ENCODE data around the gene CENPT. TPM values are rescaled to one million over a fixed set of nuclear protein-coding genes. Genes with fewer than 3 reads are reported as not detected.

The CENPT gene
- polyA plus RNA-seq, 2 of the 4 experiments (the other 2 are of a cell fraction): 19.1 to 36.9 TPM

DNA sequence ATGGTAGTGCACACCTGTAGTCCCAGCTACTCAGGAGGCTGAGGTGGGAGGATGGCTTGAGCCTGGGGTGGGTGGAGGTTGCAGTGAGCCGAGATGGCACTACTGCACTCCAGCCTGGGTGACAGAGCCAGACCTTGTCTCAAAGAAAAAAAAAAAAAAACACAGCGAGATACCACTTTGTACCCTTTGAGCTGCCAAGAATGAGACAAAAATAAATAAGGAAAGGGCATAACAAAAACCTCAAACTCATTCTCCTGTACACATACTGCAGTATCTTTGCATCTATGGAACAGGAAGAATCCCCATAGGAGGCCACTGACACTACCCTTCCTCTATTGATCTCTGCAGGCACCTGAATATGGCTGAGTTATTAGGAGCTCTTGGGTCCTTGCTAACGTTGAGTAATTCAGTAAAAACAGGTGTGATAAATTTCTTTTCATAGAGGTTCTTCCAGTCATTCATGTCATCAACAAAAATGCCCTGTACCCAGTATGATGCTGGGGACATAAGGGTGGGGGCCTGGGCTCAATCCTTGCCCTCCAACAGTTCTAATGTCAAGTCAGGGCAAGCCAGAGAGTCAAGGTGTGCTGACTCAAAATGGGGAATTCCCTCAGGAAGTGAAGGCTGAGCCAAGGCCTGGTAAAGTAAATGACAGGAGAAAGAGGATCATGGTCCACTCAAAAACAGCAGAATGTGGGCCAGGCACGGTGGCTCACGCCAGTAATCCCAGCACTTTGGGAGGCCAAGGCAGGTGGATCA, 68.1 kb downstream of the CENPT start:
- no peak overlapping the region for H3K4me3 ChIP-seq
- no peak for ATAC-seq
- WGBS (ENCODE audit: missing lambda C conversion rate): 78% methylated on average over 5 of the region's 5 CpGs
- no peak overlapping the region for H3K4me2 ChIP-seq
- no peak overlapping the region for H3K27ac ChIP-seq
- TF ChIP-seq FOSB (CRISPR knock-in tag; IDR thresholded peaks at IDR 0.05) (no peak), BCL3 (IDR thresholded peaks at IDR 0.05) (no peak), NFE2L2 (conservative IDR thresholded peaks at IDR 0.05; ENCODE audit: low read length) (no peak), GATA3 (IDR thresholded peaks at IDR 0.05; ENCODE audit: borderline replicate concordance) (no peak), ATOH8 (CRISPR knock-in tag; IDR thresholded peaks at IDR 0.05; ENCODE audit: low read depth) (no peak)
- TF ChIP-seq, protein P1, sequence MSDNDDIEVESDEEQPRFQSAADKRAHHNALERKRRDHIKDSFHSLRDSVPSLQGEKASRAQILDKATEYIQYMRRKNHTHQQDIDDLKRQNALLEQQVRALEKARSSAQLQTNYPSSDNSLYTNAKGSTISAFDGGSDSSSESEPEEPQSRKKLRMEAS (IDR thresholded peaks at IDR 0.05): no peak
- no peak for FAIRE-seq
- H3K9me3 ChIP-seq: no peaks in the 10 kb centered on the region
- no peak for DNase-seq (ENCODE audit: low read depth in 1 of 2, low spot score in 1 of 2)
- POLR2A ChIA-PET: no interaction called here
- 0 out of 3 replicates have a peak, but pooled peaks cover 9% of the 10 kb centered on the region for H3K4me1 ChIP-seq
- CTCF ChIA-PET: interaction anchor here (0.6 to 1.5 kb wide), 4 partner anchors 105 to 352 kb away, joined by 3 to 4 read pairs (median 3); no protein-coding TSS in a partner anchor

Small RNA genes lying within 50 kb of the gene (small RNA-seq; reads per million reads assigned to genes)
- gene AC040162.2 (0 reads per million in 6 experiments), gene NRN1L (0 reads per million in 6 experiments)

Other genes with a start within 250 kb of the CENPT start
- gene CARMIL2, start 202.5 kb downstream of the CENPT start, polyA plus RNA-seq (2011; rRNA removed): 0.39 and 0.62 TPM in 2 replicates
- gene CARMIL2, start 202.5 kb downstream of the CENPT start, polyA plus RNA-seq (2017; fragmentation: RNase III; extraction: RNeasy Plus Mini Kit Qiagen cat#74134 plus additional on column Dnase treatment): 0.95 to 1.3 TPM (median 1.2 TPM) in 3 replicates
- gene ACD, start 187.4 kb downstream of the CENPT start, polyA plus RNA-seq (2011; rRNA removed): 19.4 and 22.2 TPM in 2 replicates
- 25.3 to 26.5 TPM (median 26.4 TPM) in 3 replicates for gene ACD, start 187.4 kb downstream of the CENPT start, polyA plus RNA-seq (2017; fragmentation: RNase III; extraction: RNeasy Plus Mini Kit Qiagen cat#74134 plus additional on column Dnase treatment)
- gene PARD6A, start 186.7 kb downstream of the CENPT start, polyA plus RNA-seq (2011; rRNA removed): 1.7 and 1.8 TPM in 2 replicates
- gene PARD6A, start 186.7 kb downstream of the CENPT start, polyA plus RNA-seq (2017; fragmentation: RNase III; extraction: RNeasy Plus Mini Kit Qiagen cat#74134 plus additional on column Dnase treatment): 1.4 to 2.2 TPM (median 1.9 TPM) in 3 replicates
- gene ENKD1, start 180.9 kb downstream of the CENPT start, polyA plus RNA-seq (2011; rRNA removed): 4.0 and 4.3 TPM in 2 replicates
- gene ENKD1, start 180.9 kb downstream of the CENPT start, polyA plus RNA-seq (2017; fragmentation: RNase III; extraction: RNeasy Plus Mini Kit Qiagen cat#74134 plus additional on column Dnase treatment): 11.1 to 12.6 TPM (median 12.2 TPM) in 3 replicates
- gene C16orf86, start 180.9 kb downstream of the CENPT start, polyA plus RNA-seq (2011; rRNA removed): not detected in 2 replicates
- 0.05 to 0.21 TPM (median 0.06 TPM) in 3 replicates for gene C16orf86, start 180.9 kb downstream of the CENPT start, polyA plus RNA-seq (2017; fragmentation: RNase III; extraction: RNeasy Plus Mini Kit Qiagen cat#74134 plus additional on column Dnase treatment)
- gene GFOD2, start 128.4 kb downstream of the CENPT start, polyA plus RNA-seq (2011; rRNA removed): 10.3 and 11.0 TPM in 2 replicates
- gene GFOD2, start 128.4 kb downstream of the CENPT start, polyA plus RNA-seq (2017; fragmentation: RNase III; extraction: RNeasy Plus Mini Kit Qiagen cat#74134 plus additional on column Dnase treatment): 16.1 to 17.8 TPM (median 16.4 TPM) in 3 replicates
- gene RANBP10, start 41.1 kb downstream of the CENPT start, polyA plus RNA-seq (2011; rRNA removed): 9.8 and 11.1 TPM in 2 replicates
- 6.9 to 7.5 TPM (median 7.5 TPM) in 3 replicates for gene RANBP10, start 41.1 kb downstream of the CENPT start, polyA plus RNA-seq (2017; fragmentation: RNase III; extraction: RNeasy Plus Mini Kit Qiagen cat#74134 plus additional on column Dnase treatment)
- 0.68 and 0.78 TPM in 2 replicates for gene TSNAXIP1, start 40.8 kb downstream of the CENPT start, polyA plus RNA-seq (2011; rRNA removed)
- 0.97 to 1.2 TPM (median 1.1 TPM) in 3 replicates for gene TSNAXIP1, start 40.8 kb downstream of the CENPT start, polyA plus RNA-seq (2017; fragmentation: RNase III; extraction: RNeasy Plus Mini Kit Qiagen cat#74134 plus additional on column Dnase treatment)
- 33.2 and 44.0 TPM in 2 replicates for gene THAP11, start 5.4 kb downstream of the CENPT start, polyA plus RNA-seq (2011; rRNA removed)
- 27.2 to 30.9 TPM (median 30.0 TPM) in 3 replicates for gene THAP11, start 5.4 kb downstream of the CENPT start, polyA plus RNA-seq (2017; fragmentation: RNase III; extraction: RNeasy Plus Mini Kit Qiagen cat#74134 plus additional on column Dnase treatment)
- 168 and 209 TPM in 2 replicates for gene NUTF2, start 760 bp downstream of the CENPT start, polyA plus RNA-seq (2011; rRNA removed)
- 270 to 301 TPM (median 287 TPM) in 3 replicates for gene NUTF2, start 760 bp downstream of the CENPT start, polyA plus RNA-seq (2017; fragmentation: RNase III; extraction: RNeasy Plus Mini Kit Qiagen cat#74134 plus additional on column Dnase treatment)
- 21.0 and 35.3 TPM in 2 replicates for gene EDC4, start 25.4 kb upstream of the CENPT start, polyA plus RNA-seq (2011; rRNA removed)
- 54.9 to 60.4 TPM (median 58.1 TPM) in 3 replicates for gene EDC4, start 25.4 kb upstream of the CENPT start, polyA plus RNA-seq (2017; fragmentation: RNase III; extraction: RNeasy Plus Mini Kit Qiagen cat#74134 plus additional on column Dnase treatment)
- 0.22 and 0.34 TPM in 2 replicates for gene NRN1L, start 37.2 kb upstream of the CENPT start, polyA plus RNA-seq (2011; rRNA removed)
- not detected in 3 replicates for gene NRN1L, start 37.2 kb upstream of the CENPT start, polyA plus RNA-seq (2017; fragmentation: RNase III; extraction: RNeasy Plus Mini Kit Qiagen cat#74134 plus additional on column Dnase treatment)
- 15.1 and 18.2 TPM in 2 replicates for gene PSKH1, start 45.6 kb upstream of the CENPT start, polyA plus RNA-seq (2011; rRNA removed)
- 14.6 to 15.8 TPM (median 15.7 TPM) in 3 replicates for gene PSKH1, start 45.6 kb upstream of the CENPT start, polyA plus RNA-seq (2017; fragmentation: RNase III; extraction: RNeasy Plus Mini Kit Qiagen cat#74134 plus additional on column Dnase treatment)
- 0.92 and 1.6 TPM in 2 replicates for gene CTRL, start 84.2 kb upstream of the CENPT start, polyA plus RNA-seq (2011; rRNA removed)
- 3.6 to 4.4 TPM (median 3.9 TPM) in 3 replicates for gene CTRL, start 84.2 kb upstream of the CENPT start, polyA plus RNA-seq (2017; fragmentation: RNase III; extraction: RNeasy Plus Mini Kit Qiagen cat#74134 plus additional on column Dnase treatment)
- gene PSMB10, start 89.2 kb upstream of the CENPT start, polyA plus RNA-seq (2011; rRNA removed): 11.0 and 11.3 TPM in 2 replicates
- 51.9 to 53.5 TPM (median 52.4 TPM) in 3 replicates for gene PSMB10, start 89.2 kb upstream of the CENPT start, polyA plus RNA-seq (2017; fragmentation: RNase III; extraction: RNeasy Plus Mini Kit Qiagen cat#74134 plus additional on column Dnase treatment)
- 1.7 and 2.6 TPM in 2 replicates for gene LCAT, start 96.4 kb upstream of the CENPT start, polyA plus RNA-seq (2011; rRNA removed)
- 8.4 to 11.2 TPM (median 10.0 TPM) in 3 replicates for gene LCAT, start 96.4 kb upstream of the CENPT start, polyA plus RNA-seq (2017; fragmentation: RNase III; extraction: RNeasy Plus Mini Kit Qiagen cat#74134 plus additional on column Dnase treatment)
- gene SLC12A4, start 120.9 kb upstream of the CENPT start, polyA plus RNA-seq (2011; rRNA removed): 18.2 and 19.5 TPM in 2 replicates
- 32.6 to 34.7 TPM (median 33.2 TPM) in 3 replicates for gene SLC12A4, start 120.9 kb upstream of the CENPT start, polyA plus RNA-seq (2017; fragmentation: RNase III; extraction: RNeasy Plus Mini Kit Qiagen cat#74134 plus additional on column Dnase treatment)
- not detected in 2 replicates for gene DPEP3, start 132.8 kb upstream of the CENPT start, polyA plus RNA-seq (2011; rRNA removed)
- gene DPEP3, start 132.8 kb upstream of the CENPT start, polyA plus RNA-seq (2017; fragmentation: RNase III; extraction: RNeasy Plus Mini Kit Qiagen cat#74134 plus additional on column Dnase treatment): not detected in 3 replicates
- gene DPEP2, start 151.8 kb upstream of the CENPT start, polyA plus RNA-seq (2011; rRNA removed): not detected in 2 replicates
- not detected in 3 replicates for gene DPEP2, start 151.8 kb upstream of the CENPT start, polyA plus RNA-seq (2017; fragmentation: RNase III; extraction: RNeasy Plus Mini Kit Qiagen cat#74134 plus additional on column Dnase treatment)
- gene DPEP2NB, start 168.2 kb upstream of the CENPT start, polyA plus RNA-seq (2011; rRNA removed): not detected in 2 replicates
- not detected in 3 replicates for gene DPEP2NB, start 168.2 kb upstream of the CENPT start, polyA plus RNA-seq (2017; fragmentation: RNase III; extraction: RNeasy Plus Mini Kit Qiagen cat#74134 plus additional on column Dnase treatment)
- 14.0 and 18.3 TPM in 2 replicates for gene DDX28, start 175.5 kb upstream of the CENPT start, polyA plus RNA-seq (2011; rRNA removed)
- gene DDX28, start 175.5 kb upstream of the CENPT start, polyA plus RNA-seq (2017; fragmentation: RNase III; extraction: RNeasy Plus Mini Kit Qiagen cat#74134 plus additional on column Dnase treatment): 13.8 to 14.9 TPM (median 14.6 TPM) in 3 replicates
- gene DUS2, start 175.6 kb upstream of the CENPT start, polyA plus RNA-seq (2011; rRNA removed): 20.7 and 21.5 TPM in 2 replicates
- 20.8 to 22.8 TPM (median 21.7 TPM) in 3 replicates for gene DUS2, start 175.6 kb upstream of the CENPT start, polyA plus RNA-seq (2017; fragmentation: RNase III; extraction: RNeasy Plus Mini Kit Qiagen cat#74134 plus additional on column Dnase treatment)
- 23.9 and 32.4 TPM in 2 replicates for gene NFATC3, start 237.7 kb upstream of the CENPT start, polyA plus RNA-seq (2011; rRNA removed)
- 11.8 to 13.3 TPM (median 12.5 TPM) in 3 replicates for gene NFATC3, start 237.7 kb upstream of the CENPT start, polyA plus RNA-seq (2017; fragmentation: RNase III; extraction: RNeasy Plus Mini Kit Qiagen cat#74134 plus additional on column Dnase treatment)